Ovary (tissue), 9 donors: Measurements from ENCODE around the gene TMEFF2. TPM values are rescaled to one million over a fixed set of nuclear protein-coding genes. Genes with fewer than 3 reads are reported as not detected.

ENCODE experiments used
- DNase-seq, 5 donors: peaks; one replicate each; pipeline ENCODE4 v3.0.0-alpha.2; 2019 to 2020
- H3K27ac ChIP-seq, 2 donors: fragments of 200-600 bp; one replicate each; pipeline versions ENCODE4 v1.5.1 to v1.8.0; 2019 to 2022
- H3K27me3 ChIP-seq: fragments of 200-600 bp; one replicate; pipeline ENCODE4 v1.8.0; 2022
- H3K36me3 ChIP-seq: fragments of 200-600 bp; sonication (generic); one replicate; pipeline ENCODE4 v1.5.1; 2019
- H3K4me1 ChIP-seq: one replicate; pipeline ENCODE4 v1.8.1; 2013; ENCODE audit warnings: mild to moderate bottlenecking, moderate library complexity; ENCODE audit not compliant: insufficient read depth
- H3K4me3 ChIP-seq: fragments of 200-600 bp; sonication (generic); one replicate; pipeline ENCODE4 v1.5.1; 2017
- H3K9me3 ChIP-seq, 2 donors: fragments of 200-600 bp in 1 of 2; sonication (generic) in 1 of 2; one replicate each; pipeline versions ENCODE4 v1.5.1 to v1.8.1; 2013 to 2019; ENCODE audit warnings: mild to moderate bottlenecking in 1 of 2, moderate library complexity in 1 of 2
- EP300 ChIP-seq: sonication (generic); formaldehyde crosslinking; IDR thresholded peaks from one replicate; pipeline ENCODE4 v1.6.1; 2017; ENCODE audit warnings: antibody characterized with exemption
- POLR2A ChIP-seq: fragments of 450-650 bp; IDR thresholded peaks from one replicate; pipeline ENCODE4 v1.6.1; 2017; ENCODE audit warnings: antibody characterized with exemption, mild to moderate bottlenecking, moderate library complexity
- WGBS, 3 donors: extraction: QIAGEN DNeasy Blood & Tissue Kit in 1 of 3; methylation state at CpG; one replicate each; pipeline versions ENCODE4 v1.1.5 to v1.1.7; 2013 to 2017; 5-methylcytosine and 5-hydroxymethylcytosine counted together
- intact Hi-C, 4 donors: fragments of 100-400 bp; cut with DNase I; formaldehyde crosslinking; loops; one replicate each; pipeline versions ENCODE4 v1.11.0 to v1.15.1; 2022 to 2023
- polyA plus RNA-seq, 2 donors: library from polyadenylated mRNA; stranded (reverse); fragments of 200-250 nt in 1 of 2; fragments of 350-450 nt in 1 of 2; fragmentation: Illumina TruSeq in 1 of 2; extraction: RNeasy Lipid Tissue Mini Kit (QIAGEN cat#74804) in 1 of 2; gene quantifications; one replicate each; pipeline ENCODE4 v1.2.3, GENCODE V29; 2013 to 2014
- total RNA-seq, 7 donors: library from RNA; depleted of rRNA in 2 of 7; stranded (reverse); fragments of >200 nt in 2 of 7; fragmentation: NEBNext Ultra II Directional in 3 of 7; extraction: Animal tissue kit (Norgen Biotek cat#: 25700) in 3 of 7; gene quantifications; one replicate each; pipeline versions ENCODE4 v1.1.0 to v1.2.4, GENCODE V29; 2016 to 2023
- TF ChIP-seq, protein P1 (sequence below), 3 donors: fragments of 450-650 bp in 2 of 3; fragments of 200-600 bp in 1 of 3; IDR thresholded peaks; one replicate each; pipeline versions ENCODE4 v1.5.1 to v1.8.0; 2016 to 2022; ENCODE audit warnings: antibody characterized with exemption in 3 of 3, mild to moderate bottlenecking in 1 of 3
- donor health status: DM: no; HTN: no; CAD: no; lungs with moderate emphysema.
- donor health status: DM: no; HTN: no; CAD: no.
- donor health status: Bipolar disorder and iron deficiency.
- donor health status: DM: yes; HTN: yes; CAD: no.
- donor health status: DM: no; HTN: no; CAD: no.
- donor health status: DM: yes; HTN: yes; CAD: no.

The TMEFF2 gene
- total and polyA plus RNA-seq, 9 donors, result 0.05 to 0.34 (median 0.08) TPM; not detected in 5

DNA sequence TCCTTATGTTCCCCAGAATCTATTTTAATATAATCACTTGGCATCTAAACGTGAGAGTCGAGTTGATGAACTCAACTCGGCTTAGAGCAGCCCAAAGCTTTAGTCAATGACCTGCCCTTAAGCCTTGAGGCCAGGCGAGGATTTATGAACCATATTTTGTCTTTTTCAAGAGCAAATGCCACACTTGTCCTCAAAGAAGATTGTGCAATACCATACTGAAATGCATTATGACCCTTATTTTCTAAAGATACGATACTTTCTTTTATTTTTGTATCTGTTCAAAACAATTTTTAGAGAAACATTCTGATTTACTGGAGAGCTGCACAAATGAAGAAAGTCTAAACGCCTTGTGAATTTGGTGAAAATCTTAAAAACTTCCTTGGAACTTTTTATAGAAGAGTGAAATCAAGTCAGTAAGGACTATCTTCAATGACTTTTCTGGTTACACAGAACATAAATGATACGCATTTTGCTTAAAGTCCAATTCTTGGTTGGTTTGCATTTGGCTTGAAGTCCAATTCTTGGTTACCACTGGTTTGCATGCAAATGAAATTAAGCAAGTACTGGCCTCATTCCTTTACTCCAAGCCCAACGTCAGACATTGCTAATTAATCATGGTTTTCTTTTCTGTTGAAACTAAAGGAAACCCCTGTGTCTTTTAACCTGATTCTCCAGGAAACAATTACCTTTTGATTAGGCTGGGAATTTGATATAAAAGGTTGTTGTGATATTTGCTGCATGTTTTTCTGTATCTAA lies 242.0 kb downstream of the TMEFF2 start:
- H3K4me3 ChIP-seq, result no peak overlapping the region
- H3K27me3 ChIP-seq, result no peaks in the 10 kb centered on the region
- no peak overlapping the region for H3K27ac ChIP-seq
- H3K36me3 ChIP-seq, result no peaks in the 10 kb centered on the region
- no peaks in the 10 kb centered on the region for H3K9me3 ChIP-seq
- WGBS, 3 donors, result 88 to 90% (median 89%) methylated on average over 8 of the region's 8 CpGs
- no peaks in the 10 kb centered on the region for H3K4me1 ChIP-seq
- no peak for DNase-seq
- intact Hi-C loops, result no loop called here
- TF ChIP-seq, protein P1, sequence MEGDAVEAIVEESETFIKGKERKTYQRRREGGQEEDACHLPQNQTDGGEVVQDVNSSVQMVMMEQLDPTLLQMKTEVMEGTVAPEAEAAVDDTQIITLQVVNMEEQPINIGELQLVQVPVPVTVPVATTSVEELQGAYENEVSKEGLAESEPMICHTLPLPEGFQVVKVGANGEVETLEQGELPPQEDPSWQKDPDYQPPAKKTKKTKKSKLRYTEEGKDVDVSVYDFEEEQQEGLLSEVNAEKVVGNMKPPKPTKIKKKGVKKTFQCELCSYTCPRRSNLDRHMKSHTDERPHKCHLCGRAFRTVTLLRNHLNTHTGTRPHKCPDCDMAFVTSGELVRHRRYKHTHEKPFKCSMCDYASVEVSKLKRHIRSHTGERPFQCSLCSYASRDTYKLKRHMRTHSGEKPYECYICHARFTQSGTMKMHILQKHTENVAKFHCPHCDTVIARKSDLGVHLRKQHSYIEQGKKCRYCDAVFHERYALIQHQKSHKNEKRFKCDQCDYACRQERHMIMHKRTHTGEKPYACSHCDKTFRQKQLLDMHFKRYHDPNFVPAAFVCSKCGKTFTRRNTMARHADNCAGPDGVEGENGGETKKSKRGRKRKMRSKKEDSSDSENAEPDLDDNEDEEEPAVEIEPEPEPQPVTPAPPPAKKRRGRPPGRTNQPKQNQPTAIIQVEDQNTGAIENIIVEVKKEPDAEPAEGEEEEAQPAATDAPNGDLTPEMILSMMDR (IDR thresholded peaks at IDR 0.05), result no peak
- no peak for TF ChIP-seq EP300
- TF ChIP-seq POLR2A, result no peak

DNA sequence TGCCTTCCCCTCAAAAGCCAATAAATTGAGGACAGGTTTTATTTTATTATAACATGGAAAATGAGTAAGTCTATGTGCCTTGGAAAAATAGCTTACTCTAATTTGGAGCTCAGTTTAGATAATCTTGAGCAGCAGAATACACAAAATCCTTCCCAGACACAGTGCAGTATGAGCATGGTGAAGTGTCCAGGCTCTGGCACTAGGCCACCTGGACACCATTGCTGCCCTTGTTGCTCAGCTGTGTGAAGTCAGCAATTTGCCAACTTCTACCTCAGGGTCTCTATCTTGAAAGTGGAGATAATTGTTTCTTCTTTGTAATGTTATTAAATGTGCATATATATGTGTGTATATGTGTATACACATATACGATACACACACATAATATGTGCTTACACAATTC lies 242.9 kb downstream of the TMEFF2 start:
- Histone ChIP-seq H3K36me3 (no peaks in the 10 kb centered on the region), H3K9me3 (no peaks in the 10 kb centered on the region), H3K4me1 (no peaks in the 10 kb centered on the region), H3K4me3 (no peak overlapping the region), H3K27ac (no peak overlapping the region), H3K27me3 (no peaks in the 10 kb centered on the region)
- TF ChIP-seq, protein P1 (IDR thresholded peaks at IDR 0.05), result no peak
- TF ChIP-seq EP300 (no peak), POLR2A (no peak)
- intact Hi-C loops, result no loop called here
- WGBS, 3 donors, result 99 to 100% (median 100%) methylated on average over 1 of the region's 1 CpG
- DNase-seq, result peak in 1 of 5 donors; percentile 20

DNA sequence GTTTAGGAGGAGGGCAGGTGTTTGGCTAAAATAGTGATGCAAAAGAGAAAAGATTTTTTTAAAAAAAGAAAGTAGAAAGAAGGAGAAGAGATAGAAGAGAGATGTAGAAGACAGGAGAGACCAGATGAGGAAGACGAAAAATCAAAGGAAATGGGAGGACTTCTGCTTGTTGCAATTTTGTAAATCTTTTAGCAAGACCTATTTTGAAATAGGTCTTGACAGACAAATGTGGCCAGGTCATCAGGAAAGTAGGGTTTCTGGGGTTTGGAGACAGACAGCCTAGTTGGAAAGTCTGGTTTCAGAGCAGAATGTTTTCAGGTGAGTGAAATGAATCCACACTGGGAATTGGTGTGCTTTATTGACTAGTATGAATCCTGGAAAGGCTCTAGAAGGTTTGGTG lies 243.4 kb downstream of the TMEFF2 start:
- 86 to 93% (median 92%) methylated on average over 1 of the region's 1 CpG for WGBS, 3 donors
- TF ChIP-seq EP300 (no peak), POLR2A (no peak)
- TF ChIP-seq, protein P1 (IDR thresholded peaks at IDR 0.05), result no peak
- intact Hi-C loops, result no loop called here

DNA sequence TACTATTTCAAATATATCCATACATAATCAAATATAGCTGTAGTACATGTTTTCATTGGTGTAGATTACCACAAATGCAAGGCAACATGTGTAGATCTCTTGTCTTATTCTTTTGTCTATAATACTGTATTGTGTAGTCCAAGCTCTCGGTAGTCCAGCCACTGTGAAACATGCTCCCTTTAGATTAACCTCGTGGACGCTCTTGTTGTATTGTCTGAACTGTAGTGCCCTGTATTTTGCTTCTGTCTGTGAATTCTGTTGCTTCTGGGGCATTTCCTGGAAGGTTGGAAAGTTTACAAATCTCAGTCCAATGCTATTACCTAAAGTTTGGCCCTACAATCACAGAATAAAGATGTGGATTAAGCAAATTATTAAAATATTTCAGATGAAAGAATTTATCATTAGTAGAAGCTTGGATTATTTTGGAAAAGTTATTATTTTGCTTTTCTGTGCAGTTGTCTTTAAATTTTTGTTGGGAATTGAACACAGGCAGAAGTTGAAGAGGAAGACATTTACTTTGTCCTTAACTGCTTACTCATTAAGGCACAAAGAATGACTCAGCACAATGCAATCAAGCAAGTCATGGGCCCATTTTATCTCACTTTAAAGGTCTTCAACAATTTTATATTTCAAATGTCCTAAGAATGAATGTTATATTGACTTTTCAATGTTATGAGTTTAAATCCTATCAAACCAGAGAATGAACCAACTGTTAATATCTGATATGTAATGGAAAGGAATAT lies 244.4 kb downstream of the TMEFF2 start:
- no peak overlapping the region for H3K27ac ChIP-seq
- H3K4me3 ChIP-seq, result no peak overlapping the region
- H3K9me3 ChIP-seq, result no peaks in the 10 kb centered on the region
- DNase-seq, result no peak
- intact Hi-C loops, result no loop called here
- TF ChIP-seq POLR2A, result no peak
- TF ChIP-seq, protein P1 (IDR thresholded peaks at IDR 0.05), result no peak
- no peak for TF ChIP-seq EP300
- no peaks in the 10 kb centered on the region for H3K27me3 ChIP-seq
- 71 to 85% (median 72%) methylated on average over 3 of the region's 3 CpGs for WGBS, 3 donors
- H3K4me1 ChIP-seq, result no peaks in the 10 kb centered on the region
- H3K36me3 ChIP-seq, result no peaks in the 10 kb centered on the region

More for the DNA sequence above, 243.4 kb downstream of the TMEFF2 start:
- Histone ChIP-seq H3K27me3 (no peaks in the 10 kb centered on the region), H3K4me1 (no peaks in the 10 kb centered on the region), H3K27ac (no peak overlapping the region), H3K4me3 (no peak overlapping the region), H3K9me3 (no peaks in the 10 kb centered on the region), H3K36me3 (no peaks in the 10 kb centered on the region)
- DNase-seq, result no peak
